ENCODE measurements around the gene EEF2KMT. TPM values are rescaled to one million over a fixed set of nuclear protein-coding genes. Genes with fewer than 3 reads are reported as not detected.

EEF2KMT gene
- total and polyA plus RNA-seq, 2 of the 13 experiments (the other 11 are each of a cell fraction or from before 2014, with no cell fraction given): 10.7 to 26.9 TPM

DNA sequence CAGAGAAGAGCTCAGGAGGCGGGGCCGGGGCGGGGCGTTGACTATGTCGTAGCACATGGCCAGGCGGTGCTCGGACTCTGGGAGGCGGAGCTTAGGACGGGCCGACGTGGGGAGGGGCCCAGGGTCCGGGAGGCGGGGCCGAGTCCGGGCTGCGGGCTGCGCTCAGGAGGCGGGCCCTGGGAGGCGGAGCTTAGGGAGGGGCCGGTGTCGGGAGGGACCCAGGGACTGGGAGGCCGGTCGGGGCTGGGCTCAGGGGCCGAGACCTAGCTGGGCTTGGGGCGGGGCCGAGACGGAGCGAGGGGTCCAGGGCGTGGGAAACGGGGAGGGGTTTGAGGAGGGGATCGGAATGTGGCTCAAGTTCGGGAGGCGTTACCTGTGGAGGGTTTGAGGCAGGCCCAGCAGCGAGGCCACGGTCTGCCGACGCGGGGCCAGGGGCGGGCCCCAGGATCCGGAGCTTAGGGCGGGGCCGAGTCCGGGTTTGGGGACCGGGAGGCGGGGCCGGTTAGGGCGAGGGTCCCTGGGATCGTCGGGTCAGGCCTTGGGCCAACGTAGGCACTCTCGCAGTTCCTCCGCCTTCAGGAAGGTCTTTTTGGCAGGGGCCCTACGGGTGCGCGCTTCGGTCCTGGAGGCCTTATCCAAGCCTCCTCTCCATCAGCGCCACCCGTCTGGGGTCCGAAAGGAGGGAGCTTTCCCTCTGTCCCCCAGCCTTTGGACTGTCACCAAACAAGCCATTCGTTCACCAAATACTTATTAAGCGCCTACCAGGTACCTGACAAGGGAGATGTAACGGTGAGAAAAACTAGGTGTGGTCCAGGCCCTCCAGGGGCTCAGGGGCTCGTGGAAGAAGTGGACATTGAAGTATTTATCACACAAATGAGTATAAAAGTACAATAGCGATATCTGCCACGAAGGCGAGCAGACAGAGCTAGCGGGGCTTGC lies 895 bp upstream of the EEF2KMT start (continued):
- TF ChIP-seq, protein P1, sequence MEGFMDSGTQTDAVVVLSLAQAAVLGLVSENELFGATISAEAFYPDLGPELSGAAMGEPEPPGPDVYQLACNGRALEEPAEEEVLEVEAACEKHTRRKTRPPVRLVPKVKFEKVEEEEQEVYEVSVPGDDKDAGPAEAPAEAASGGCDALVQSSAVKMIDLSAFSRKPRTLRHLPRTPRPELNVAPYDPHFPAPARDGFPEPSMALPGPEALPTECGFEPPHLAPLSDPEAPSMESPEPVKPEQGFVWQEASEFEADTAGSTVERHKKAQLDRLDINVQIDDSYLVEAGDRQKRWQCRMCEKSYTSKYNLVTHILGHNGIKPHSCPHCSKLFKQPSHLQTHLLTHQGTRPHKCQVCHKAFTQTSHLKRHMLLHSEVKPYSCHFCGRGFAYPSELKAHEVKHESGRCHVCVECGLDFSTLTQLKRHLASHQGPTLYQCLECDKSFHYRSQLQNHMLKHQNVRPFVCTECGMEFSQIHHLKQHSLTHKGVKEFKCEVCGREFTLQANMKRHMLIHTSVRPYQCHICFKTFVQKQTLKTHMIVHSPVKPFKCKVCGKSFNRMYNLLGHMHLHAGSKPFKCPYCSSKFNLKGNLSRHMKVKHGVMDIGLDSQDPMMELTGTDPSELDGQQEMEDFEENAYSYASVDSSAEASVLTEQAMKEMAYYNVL (CRISPR knock-in tag; IDR thresholded peaks at IDR 0.05; ENCODE audit: borderline replicate concordance): 0 out of 2 replicates have a peak, but pooled peaks have one; percentile 18
- TF ChIP-seq GABPB1 (CRISPR knock-in tag; IDR thresholded peaks at IDR 0.05) (peak; percentile 76), POLR2A (IDR thresholded peaks at IDR 0.05; ENCODE audit: insufficient read depth in 1 of 2, low read depth in 2 of 2, low read length in 2 of 2) (peak in 1 of 2 experiments; percentile 67; a peak in 2 of 4 replicates), ZNF607 (CRISPR knock-in tag; IDR thresholded peaks at IDR 0.05; ENCODE audit: borderline replicate concordance) (peak; percentile 74; the same call in 1 of the 2 replicates), ZNF331 (CRISPR knock-in tag; IDR thresholded peaks at IDR 0.05) (0 out of 2 replicates have a peak, but pooled peaks have one; percentile 9), ARNTL (CRISPR knock-in tag; IDR thresholded peaks at IDR 0.05) (peak; percentile 22; the same call in 1 of the 2 replicates), HOXA3 (CRISPR knock-in tag; IDR thresholded peaks at IDR 0.05) (peak; percentile 20), RXRA (CRISPR knock-in tag; IDR thresholded peaks at IDR 0.05) (peak; percentile 22; the same call in 1 of the 2 replicates)
- TF ChIP-seq, protein P2, sequence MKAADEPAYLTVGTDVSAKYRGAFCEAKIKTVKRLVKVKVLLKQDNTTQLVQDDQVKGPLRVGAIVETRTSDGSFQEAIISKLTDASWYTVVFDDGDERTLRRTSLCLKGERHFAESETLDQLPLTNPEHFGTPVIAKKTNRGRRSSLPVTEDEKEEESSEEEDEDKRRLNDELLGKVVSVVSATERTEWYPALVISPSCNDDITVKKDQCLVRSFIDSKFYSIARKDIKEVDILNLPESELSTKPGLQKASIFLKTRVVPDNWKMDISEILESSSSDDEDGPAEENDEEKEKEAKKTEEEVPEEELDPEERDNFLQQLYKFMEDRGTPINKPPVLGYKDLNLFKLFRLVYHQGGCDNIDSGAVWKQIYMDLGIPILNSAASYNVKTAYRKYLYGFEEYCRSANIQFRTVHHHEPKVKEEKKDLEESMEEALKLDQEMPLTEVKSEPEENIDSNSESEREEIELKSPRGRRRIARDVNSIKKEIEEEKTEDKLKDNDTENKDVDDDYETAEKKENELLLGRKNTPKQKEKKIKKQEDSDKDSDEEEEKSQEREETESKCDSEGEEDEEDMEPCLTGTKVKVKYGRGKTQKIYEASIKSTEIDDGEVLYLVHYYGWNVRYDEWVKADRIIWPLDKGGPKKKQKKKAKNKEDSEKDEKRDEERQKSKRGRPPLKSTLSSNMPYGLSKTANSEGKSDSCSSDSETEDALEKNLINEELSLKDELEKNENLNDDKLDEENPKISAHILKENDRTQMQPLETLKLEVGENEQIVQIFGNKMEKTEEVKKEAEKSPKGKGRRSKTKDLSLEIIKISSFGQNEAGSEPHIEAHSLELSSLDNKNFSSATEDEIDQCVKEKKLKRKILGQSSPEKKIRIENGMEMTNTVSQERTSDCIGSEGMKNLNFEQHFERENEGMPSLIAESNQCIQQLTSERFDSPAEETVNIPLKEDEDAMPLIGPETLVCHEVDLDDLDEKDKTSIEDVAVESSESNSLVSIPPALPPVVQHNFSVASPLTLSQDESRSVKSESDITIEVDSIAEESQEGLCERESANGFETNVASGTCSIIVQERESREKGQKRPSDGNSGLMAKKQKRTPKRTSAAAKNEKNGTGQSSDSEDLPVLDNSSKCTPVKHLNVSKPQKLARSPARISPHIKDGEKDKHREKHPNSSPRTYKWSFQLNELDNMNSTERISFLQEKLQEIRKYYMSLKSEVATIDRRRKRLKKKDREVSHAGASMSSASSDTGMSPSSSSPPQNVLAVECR (CRISPR knock-in tag; IDR thresholded peaks at IDR 0.05; ENCODE audit: borderline replicate concordance): peak; percentile 65
- TF ChIP-seq, protein P3, sequence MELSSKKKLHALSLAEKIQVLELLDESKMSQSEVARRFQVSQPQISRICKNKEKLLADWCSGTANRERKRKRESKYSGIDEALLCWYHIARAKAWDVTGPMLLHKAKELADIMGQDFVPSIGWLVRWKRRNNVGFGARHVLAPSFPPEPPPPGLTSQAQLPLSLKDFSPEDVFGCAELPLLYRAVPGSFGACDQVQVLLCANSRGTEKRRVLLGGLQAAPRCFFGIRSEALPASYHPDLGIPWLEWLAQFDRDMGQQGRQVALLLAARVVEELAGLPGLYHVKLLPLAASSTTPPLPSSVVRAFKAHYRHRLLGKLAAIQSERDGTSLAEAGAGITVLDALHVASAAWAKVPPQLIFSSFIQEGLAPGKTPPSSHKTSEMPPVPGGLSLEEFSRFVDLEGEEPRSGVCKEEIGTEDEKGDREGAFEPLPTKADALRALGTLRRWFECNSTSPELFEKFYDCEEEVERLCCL (CRISPR knock-in tag; IDR thresholded peaks at IDR 0.05; ENCODE audit: borderline replicate concordance): peak; percentile 39; the same call in 1 of the 2 replicates
- TF ChIP-seq, protein P4, sequence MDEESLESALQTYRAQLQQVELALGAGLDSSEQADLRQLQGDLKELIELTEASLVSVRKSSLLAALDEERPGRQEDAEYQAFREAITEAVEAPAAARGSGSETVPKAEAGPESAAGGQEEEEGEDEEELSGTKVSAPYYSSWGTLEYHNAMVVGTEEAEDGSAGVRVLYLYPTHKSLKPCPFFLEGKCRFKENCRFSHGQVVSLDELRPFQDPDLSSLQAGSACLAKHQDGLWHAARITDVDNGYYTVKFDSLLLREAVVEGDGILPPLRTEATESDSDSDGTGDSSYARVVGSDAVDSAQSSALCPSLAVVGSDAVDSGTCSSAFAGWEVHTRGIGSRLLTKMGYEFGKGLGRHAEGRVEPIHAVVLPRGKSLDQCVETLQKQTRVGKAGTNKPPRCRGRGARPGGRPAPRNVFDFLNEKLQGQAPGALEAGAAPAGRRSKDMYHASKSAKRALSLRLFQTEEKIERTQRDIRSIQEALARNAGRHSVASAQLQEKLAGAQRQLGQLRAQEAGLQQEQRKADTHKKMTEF (CRISPR knock-in tag; IDR thresholded peaks at IDR 0.05): 0 out of 2 replicates have a peak, but pooled peaks have one; percentile 48
- TF ChIP-seq, protein P5, sequence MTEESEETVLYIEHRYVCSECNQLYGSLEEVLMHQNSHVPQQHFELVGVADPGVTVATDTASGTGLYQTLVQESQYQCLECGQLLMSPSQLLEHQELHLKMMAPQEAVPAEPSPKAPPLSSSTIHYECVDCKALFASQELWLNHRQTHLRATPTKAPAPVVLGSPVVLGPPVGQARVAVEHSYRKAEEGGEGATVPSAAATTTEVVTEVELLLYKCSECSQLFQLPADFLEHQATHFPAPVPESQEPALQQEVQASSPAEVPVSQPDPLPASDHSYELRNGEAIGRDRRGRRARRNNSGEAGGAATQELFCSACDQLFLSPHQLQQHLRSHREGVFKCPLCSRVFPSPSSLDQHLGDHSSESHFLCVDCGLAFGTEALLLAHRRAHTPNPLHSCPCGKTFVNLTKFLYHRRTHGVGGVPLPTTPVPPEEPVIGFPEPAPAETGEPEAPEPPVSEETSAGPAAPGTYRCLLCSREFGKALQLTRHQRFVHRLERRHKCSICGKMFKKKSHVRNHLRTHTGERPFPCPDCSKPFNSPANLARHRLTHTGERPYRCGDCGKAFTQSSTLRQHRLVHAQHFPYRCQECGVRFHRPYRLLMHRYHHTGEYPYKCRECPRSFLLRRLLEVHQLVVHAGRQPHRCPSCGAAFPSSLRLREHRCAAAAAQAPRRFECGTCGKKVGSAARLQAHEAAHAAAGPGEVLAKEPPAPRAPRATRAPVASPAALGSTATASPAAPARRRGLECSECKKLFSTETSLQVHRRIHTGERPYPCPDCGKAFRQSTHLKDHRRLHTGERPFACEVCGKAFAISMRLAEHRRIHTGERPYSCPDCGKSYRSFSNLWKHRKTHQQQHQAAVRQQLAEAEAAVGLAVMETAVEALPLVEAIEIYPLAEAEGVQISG (CRISPR knock-in tag; IDR thresholded peaks at IDR 0.05): peak; percentile 62
